GM06990 (cell line): ENCODE data around the gene NRN1L.

ENCODE experiments used
- DNase-seq: peaks from one replicate; pipeline ENCODE4 v3.0.0-alpha.2; 2011; ENCODE audit not compliant: insufficient read length; ENCODE audit errors: extremely low read depth
- H3K27me3 ChIP-seq: replicated peaks from 2 replicates; pipeline ENCODE4 v1.6.0; 2011; ENCODE audit warnings: low read length; ENCODE audit not compliant: control insufficient read depth, insufficient read depth
- H3K36me3 ChIP-seq: 2 replicates; pipeline ENCODE4 v1.5.1; 2011; ENCODE audit warnings: low read length; ENCODE audit not compliant: control insufficient read depth, insufficient read depth
- H3K4me3 ChIP-seq: replicated peaks from 2 replicates; pipeline ENCODE4 v1.5.1; 2011; ENCODE audit warnings: low read depth, mild to moderate bottlenecking, control low read depth, low read length
- TF ChIP-seq, protein P1 (sequence below): IDR thresholded peaks from 2 replicates; pipeline ENCODE4 v1.5.1; 2011; ENCODE audit warnings: low read length, control low read depth, mild to moderate bottlenecking, inconsistent platforms; ENCODE audit not compliant: insufficient read depth, poor library complexity, severe bottlenecking

Gene NRN1L

DNA sequence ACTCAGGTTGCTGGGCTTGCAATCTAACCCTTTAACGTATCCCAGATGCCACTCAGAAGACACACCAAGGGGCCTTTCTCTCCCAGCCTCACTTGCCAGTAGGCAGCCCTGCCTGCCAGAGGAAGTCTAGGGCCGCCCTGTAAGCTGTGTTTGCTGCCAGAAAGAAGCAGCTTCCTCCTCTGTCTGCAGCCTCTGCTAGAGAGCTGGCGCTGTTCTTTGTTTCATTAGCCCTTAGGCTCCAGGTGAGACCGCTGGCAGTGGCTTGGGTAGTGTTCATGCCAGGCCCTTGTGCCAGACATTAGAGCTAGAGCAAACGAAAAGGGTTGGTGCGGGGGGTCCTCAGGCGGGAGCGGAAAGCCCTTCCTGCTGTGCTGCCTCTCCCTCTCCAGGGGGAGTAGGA is 38.1 kb downstream of the NRN1L start:
- Histone ChIP-seq H3K27me3 (no peaks in the 10 kb centered on the region), H3K36me3 (peaks cover 17% of the 10 kb centered on the region), H3K4me3 (no peak overlapping the region)
- TF ChIP-seq, protein P1, sequence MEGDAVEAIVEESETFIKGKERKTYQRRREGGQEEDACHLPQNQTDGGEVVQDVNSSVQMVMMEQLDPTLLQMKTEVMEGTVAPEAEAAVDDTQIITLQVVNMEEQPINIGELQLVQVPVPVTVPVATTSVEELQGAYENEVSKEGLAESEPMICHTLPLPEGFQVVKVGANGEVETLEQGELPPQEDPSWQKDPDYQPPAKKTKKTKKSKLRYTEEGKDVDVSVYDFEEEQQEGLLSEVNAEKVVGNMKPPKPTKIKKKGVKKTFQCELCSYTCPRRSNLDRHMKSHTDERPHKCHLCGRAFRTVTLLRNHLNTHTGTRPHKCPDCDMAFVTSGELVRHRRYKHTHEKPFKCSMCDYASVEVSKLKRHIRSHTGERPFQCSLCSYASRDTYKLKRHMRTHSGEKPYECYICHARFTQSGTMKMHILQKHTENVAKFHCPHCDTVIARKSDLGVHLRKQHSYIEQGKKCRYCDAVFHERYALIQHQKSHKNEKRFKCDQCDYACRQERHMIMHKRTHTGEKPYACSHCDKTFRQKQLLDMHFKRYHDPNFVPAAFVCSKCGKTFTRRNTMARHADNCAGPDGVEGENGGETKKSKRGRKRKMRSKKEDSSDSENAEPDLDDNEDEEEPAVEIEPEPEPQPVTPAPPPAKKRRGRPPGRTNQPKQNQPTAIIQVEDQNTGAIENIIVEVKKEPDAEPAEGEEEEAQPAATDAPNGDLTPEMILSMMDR: no peak
- DNase-seq: no peak

DNA sequence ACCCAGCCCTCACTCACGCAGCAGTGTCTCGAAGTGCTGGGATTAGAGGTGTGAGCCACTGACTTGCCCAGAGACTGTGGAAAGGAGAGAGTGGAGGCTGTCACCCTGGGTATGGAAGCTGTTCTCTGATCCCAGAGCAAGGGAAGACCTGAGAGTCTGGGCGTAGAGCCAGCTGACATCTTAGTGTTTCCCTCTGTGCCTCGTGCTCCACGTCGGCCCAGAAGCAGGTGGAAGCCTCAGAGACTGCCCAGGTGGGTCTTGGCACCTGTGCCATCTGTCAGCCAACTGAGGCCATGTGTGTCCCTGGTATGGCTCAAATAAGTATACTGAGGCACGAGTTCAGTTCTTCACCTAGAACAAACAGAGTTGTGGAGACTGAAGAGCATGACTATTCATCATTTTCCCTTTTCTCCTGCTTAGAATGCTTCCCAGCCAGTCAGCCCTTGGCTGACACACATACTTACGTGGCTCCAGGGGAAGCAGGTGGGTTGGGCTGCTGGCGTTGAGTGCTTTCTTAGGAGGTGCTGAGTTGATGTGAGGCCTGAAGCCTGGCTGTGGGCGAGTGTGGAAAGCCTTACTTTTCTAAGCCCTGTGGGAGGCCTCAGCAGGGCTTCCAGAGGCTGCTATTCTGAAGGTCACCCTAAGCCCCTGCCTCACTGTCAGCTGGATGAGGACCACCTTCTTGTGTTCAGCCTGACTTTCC is 38.9 kb downstream of the NRN1L start:
- H3K4me3 ChIP-seq: no peak overlapping the region
- DNase-seq: no peak
- H3K27me3 ChIP-seq: no peaks in the 10 kb centered on the region
- TF ChIP-seq, protein P1: no peak
- H3K36me3 ChIP-seq: peaks cover 22% of the 10 kb centered on the region

DNA sequence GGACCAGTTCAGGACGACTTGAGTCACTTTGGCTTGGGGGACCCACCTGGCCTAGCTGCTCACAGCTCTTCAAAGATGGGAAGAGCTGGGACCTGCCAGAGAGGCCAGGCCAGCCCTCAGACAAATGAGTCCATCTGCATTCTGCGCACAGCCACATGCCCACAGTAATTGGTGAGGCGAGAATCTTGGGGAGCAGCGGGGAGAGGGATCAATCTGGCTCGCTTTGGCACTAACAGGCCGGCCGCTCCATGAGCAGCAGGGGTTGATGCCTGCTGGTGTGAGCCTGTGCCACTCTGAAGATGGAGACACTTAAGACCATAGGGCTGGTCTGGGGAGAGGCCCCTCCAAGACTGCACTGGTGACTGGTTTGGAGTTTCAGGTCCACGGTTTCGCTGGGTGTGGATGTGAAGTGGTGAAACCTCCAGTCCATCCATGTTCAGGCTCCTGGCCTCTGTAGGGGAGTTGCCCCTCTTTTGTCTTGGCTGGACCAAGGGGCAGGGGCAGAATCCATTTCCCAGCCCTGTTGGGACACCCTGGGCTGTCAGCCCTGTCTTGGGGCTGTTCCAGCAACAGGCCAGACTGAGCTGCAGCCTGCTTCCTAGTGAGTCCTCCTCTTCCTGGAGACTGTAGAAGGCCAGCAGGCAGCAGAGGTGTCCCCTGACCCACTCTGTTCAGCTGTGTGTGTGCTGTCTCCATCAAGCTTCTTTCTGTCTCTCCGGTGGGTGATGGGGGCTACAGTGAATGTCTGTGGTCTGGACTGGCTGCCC is 39.6 kb downstream of the NRN1L start:
- DNase-seq: no peak
- no peaks in the 10 kb centered on the region for H3K27me3 ChIP-seq
- H3K36me3 ChIP-seq: peaks cover 25% of the 10 kb centered on the region
- TF ChIP-seq, protein P1: no peak
- no peak overlapping the region for H3K4me3 ChIP-seq

DNA sequence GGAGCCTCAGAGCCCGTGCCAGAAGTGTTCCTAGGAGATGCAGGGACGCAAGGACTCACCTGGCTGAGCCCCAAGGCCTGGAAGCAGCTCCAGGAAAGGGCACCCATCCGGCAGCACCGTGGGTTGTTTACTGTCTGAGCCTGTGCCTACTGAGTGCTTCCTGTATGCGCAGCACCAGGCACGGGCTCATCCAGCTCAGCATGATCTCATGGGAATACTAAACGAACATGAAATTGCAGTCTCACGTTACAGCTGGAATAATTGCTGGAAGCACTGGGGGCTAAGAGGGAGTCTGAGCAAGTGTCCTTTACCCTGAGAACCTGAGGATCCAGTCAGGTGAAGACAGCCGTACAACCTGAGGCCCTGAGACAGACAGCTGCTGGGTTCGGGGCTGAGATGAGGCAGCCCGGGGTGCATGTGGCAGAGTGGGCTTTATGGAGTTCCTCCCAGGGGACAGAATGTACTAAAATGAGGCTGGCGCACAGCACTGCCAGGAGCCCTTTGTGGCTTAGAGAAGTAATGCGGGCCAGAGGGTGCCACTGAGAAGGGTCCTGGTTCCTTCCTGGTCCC is 41.6 kb downstream of the NRN1L start:
- Histone ChIP-seq H3K36me3 (peaks cover 38% of the 10 kb centered on the region), H3K27me3 (no peaks in the 10 kb centered on the region), H3K4me3 (no peak overlapping the region)
- TF ChIP-seq, protein P1: no peak
- no peak for DNase-seq

DNA sequence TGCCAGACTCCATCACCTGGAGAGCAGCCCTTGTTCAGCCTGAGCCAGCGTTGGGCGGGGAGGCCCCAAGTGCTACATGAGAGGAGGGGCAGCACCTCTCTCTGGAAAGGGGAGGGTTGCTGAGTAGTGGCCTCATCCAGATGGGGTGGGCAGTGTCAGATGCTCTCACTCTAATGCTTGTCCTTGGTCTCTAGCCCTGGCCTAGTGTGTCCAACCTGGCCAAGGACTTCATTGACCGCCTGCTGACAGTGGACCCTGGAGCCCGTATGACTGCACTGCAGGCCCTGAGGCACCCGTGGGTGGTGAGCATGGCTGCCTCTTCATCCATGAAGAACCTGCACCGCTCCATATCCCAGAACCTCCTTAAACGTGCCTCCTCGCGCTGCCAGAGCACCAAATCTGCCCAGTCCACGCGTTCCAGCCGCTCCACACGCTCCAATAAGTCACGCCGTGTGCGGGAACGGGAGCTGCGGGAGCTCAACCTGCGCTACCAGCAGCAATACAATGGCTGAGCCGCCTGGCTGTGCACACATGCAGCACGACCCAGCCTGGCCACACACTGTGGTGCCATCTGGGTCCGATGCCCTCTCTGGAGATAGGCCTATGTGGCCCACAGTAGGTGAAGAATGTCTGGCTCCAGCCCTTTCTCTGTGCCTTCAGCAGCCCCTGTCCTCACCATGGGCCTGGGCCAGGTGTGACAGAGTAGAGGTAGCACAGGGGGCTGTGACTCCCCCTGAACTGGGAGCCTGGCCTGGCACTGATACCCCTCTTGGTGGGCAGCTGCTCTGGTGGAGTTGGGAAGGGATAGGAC is 42.7 kb downstream of the NRN1L start:
- peak; percentile 15 for DNase-seq
- Histone ChIP-seq H3K27me3 (no peaks in the 10 kb centered on the region), H3K36me3 (peaks cover 42% of the 10 kb centered on the region), H3K4me3 (no peak overlapping the region)
- TF ChIP-seq, protein P1: no peak
